HT-29 (cell line): ENCODE data around the gene CYTIP. TPM values are rescaled to one million over a fixed set of nuclear protein-coding genes. Genes with fewer than 3 reads are reported as not detected.
"Not testable (repeated sequence)": the region's sequence is repeated elsewhere in the genome, so short reads cannot be mapped to it uniquely, and the experiment has no call there.

Experiments
- DNase-seq: peaks from one replicate; pipeline ENCODE4 v3.0.0-alpha.2; 2015; ENCODE audit warnings: low spot score
- total RNA-seq: library from RNA; depleted of rRNA; stranded (reverse); fragments of >200 nt; shearing (Covaris generic); gene quantifications from 2 replicates; pipeline ENCODE4 v1.2.3, GENCODE V29; 2014; rRNA removed

CYTIP gene
- total RNA-seq, 1 experiment from 2014 or later: not detected

- no peak for DNase-seq
Measured at GRCh38 chr2:157376041-157376440, 67.8 kb downstream of the CYTIP start.

DNA sequence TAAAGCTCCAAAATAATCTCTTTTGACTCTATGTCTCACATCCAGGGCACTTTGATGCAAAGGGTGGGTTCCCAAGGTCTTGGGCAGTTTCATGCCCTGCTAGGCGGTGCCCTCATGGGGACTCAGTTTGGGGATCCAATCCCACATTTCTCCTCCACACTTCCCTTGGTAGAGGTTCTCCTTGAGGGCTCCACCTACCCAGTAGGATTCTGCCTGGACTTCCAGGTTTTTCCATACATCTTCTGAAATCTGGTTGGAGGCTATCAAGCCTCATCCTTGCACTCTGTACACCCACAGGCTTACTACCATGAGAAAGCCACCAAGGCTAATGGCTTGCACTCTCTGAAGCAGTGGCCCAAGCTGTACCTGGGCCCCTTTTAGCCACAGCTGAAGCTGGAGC lies 68.5 kb downstream of the CYTIP start:
- no peak for DNase-seq

DNA sequence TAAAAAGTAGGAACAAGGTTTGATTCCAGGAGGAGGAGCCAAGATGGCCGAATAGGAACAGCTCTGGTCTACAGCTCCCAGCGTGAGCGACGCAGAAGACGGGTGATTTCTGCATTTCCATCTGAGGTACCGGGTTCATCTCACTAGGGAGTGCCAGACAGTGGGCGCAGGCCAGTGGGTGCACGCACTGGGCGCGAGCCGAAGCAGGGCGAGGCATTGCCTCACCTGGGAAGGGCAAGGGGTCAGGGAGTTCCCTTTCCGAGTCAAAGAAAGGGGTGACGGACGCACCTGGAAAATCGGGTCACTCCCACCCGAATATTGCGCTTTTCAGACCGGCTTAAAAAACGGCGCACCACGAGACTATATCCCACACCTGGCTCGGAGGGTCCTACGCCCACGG lies 75.4 kb downstream of the CYTIP start:
- not testable (repeated sequence) for DNase-seq

GRCh38 chr2:157367704-157368103 lies 76.2 kb downstream of the CYTIP start:
- DNase-seq: no peak

Other genes with a start within 250 kb of the CYTIP start
- 0.70 and 1.1 TPM in 2 replicates for gene GALNT5, start 186.4 kb downstream of the CYTIP start, total RNA-seq
- gene ERMN, start 118.3 kb downstream of the CYTIP start, total RNA-seq: not detected in 2 replicates
- gene ACVR1C, start 184.8 kb upstream of the CYTIP start, total RNA-seq: 0.03 TPM in 2 replicates